Endodermal cell (in vitro differentiated cells): ENCODE data around the gene TM4SF1. TPM values are rescaled to one million over a fixed set of nuclear protein-coding genes. Genes with fewer than 3 reads are reported as not detected.

ENCODE experiments used
- DNase-seq: peaks from one replicate; pipeline ENCODE4 v3.0.0-alpha.2; 2017
- H3K27ac ChIP-seq: 2 replicates; pipeline ENCODE4 v1.5.1; 2013; ENCODE audit warnings: mild to moderate bottlenecking, low read depth, low read length, moderate library complexity
- H3K27me3 ChIP-seq: 2 replicates; pipeline ENCODE4 v1.6.1; 2013; ENCODE audit warnings: mild to moderate bottlenecking, low read length, moderate library complexity; ENCODE audit not compliant: insufficient read depth, control insufficient read depth, poor library complexity, severe bottlenecking
- H3K36me3 ChIP-seq: 2 replicates; pipeline ENCODE4 v1.7.0; 2013; ENCODE audit warnings: mild to moderate bottlenecking, low read length, moderate library complexity; ENCODE audit not compliant: control insufficient read depth, insufficient read depth
- H3K4me1 ChIP-seq: one replicate; pipeline ENCODE4 v1.7.0; 2013; ENCODE audit warnings: low read length; ENCODE audit not compliant: control insufficient read depth, insufficient read depth
- H3K4me3 ChIP-seq: 2 replicates; pipeline ENCODE4 v1.5.1; 2013; ENCODE audit warnings: mild to moderate bottlenecking, low read length, moderate library complexity
- H3K9ac ChIP-seq: 2 replicates; pipeline ENCODE4 v1.6.1; 2013; ENCODE audit warnings: mild to moderate bottlenecking, low read length, moderate library complexity; ENCODE audit not compliant: poor library complexity, severe bottlenecking; ENCODE audit errors: extremely low read depth
- H3K9me3 ChIP-seq: 2 replicates; pipeline ENCODE4 v1.6.1; 2013; ENCODE audit warnings: mild to moderate bottlenecking, low read length, moderate library complexity; ENCODE audit not compliant: control insufficient read depth
- H3K27ac Mint-ChIP-seq: 2 replicates; pipeline ENCODE4 v1.8.0; 2020; ENCODE audit warnings: mixed read lengths
- H3K27me3 Mint-ChIP-seq: 2 replicates; pipeline ENCODE4 v1.8.0; 2021; ENCODE audit warnings: mild to moderate bottlenecking, mixed read lengths; ENCODE audit not compliant: insufficient read depth
- H3K36me3 Mint-ChIP-seq: 2 replicates; pipeline ENCODE4 v1.8.0; 2020; ENCODE audit warnings: low read depth, mixed read lengths
- H3K4me1 Mint-ChIP-seq: 2 replicates; pipeline ENCODE4 v1.8.0; 2020; ENCODE audit warnings: mixed read lengths
- H3K4me3 Mint-ChIP-seq: 2 replicates; pipeline ENCODE4 v1.8.0; 2020; ENCODE audit warnings: mild to moderate bottlenecking, moderate library complexity, mixed read lengths
- H3K9me3 Mint-ChIP-seq: 2 replicates; pipeline ENCODE4 v1.8.0; 2020; ENCODE audit warnings: mild to moderate bottlenecking, mixed read lengths
- CTCF ChIP-seq: fragments of 200-600 bp; sonication (generic); conservative IDR thresholded peaks from 2 replicates; pipeline ENCODE4 v1.5.0; 2021; ENCODE audit warnings: antibody characterized with exemption, mild to moderate bottlenecking
- WGBS, 2 experiments: methylation state at CpG; one replicate each; pipeline versions ENCODE4 v1.1.5 to v1.1.7; 2013; ENCODE audit warnings: missing lambda C conversion rate in 2 of 2, mixed read lengths in 1 of 2; ENCODE audit not compliant: insufficient coverage in 1 of 2, insufficient read length in 1 of 2; 5-methylcytosine and 5-hydroxymethylcytosine counted together
- total RNA-seq, 2 donors: library from RNA; stranded (reverse); fragmentation: NEBNext Ultra II Directional in 1 of 2; extraction: Animal tissue kit (Norgen Biotek cat#: 25700) in 1 of 2; gene quantifications; 2 replicates in 1 of 2; 3 replicates in 1 of 2; pipeline ENCODE4 v1.2.1, GENCODE V29; 2021

TM4SF1 gene
- total RNA-seq, 2 donors from 2014 or later: not detected

GRCh38 chr3:149353581-149354184 lies 23.8 kb downstream of the TM4SF1 start:
- no peaks in the 10 kb centered on the region for H3K27me3 ChIP-seq
- no peak for DNase-seq
- H3K36me3 Mint-ChIP-seq: no peaks in the 10 kb centered on the region
- H3K4me1 ChIP-seq: no peaks in the 10 kb centered on the region
- no peak overlapping the region for H3K27ac Mint-ChIP-seq
- no peak for TF ChIP-seq CTCF
- no peak overlapping the region for H3K4me3 ChIP-seq
- peaks cover 6% of the 10 kb centered on the region for H3K4me1 Mint-ChIP-seq
- H3K27ac ChIP-seq: no peak overlapping the region
- H3K4me3 Mint-ChIP-seq: no peak overlapping the region
- 82% methylated on average over 1 of the region's 1 CpG; no CpG with 5 or more reads in 1 of the 2 experiments for WGBS, 2 experiments
- H3K36me3 ChIP-seq: no peaks in the 10 kb centered on the region
- no peaks in the 10 kb centered on the region for H3K27me3 Mint-ChIP-seq
- no peaks in the 10 kb centered on the region for H3K9me3 Mint-ChIP-seq
- H3K9ac ChIP-seq: no peak overlapping the region
- H3K9me3 ChIP-seq: no peaks in the 10 kb centered on the region

- no peak overlapping the region for H3K27ac ChIP-seq
- Mint-ChIP-seq H3K4me3 (no peak overlapping the region), H3K4me1 (peaks cover 6% of the 10 kb centered on the region), H3K9me3 (no peaks in the 10 kb centered on the region), H3K27ac (peak overlapping the region; percentile 49), H3K27me3 (no peaks in the 10 kb centered on the region), H3K36me3 (no peaks in the 10 kb centered on the region)
- H3K4me1 ChIP-seq: no peaks in the 10 kb centered on the region
- H3K9ac ChIP-seq: no peak overlapping the region
- no peaks in the 10 kb centered on the region for H3K9me3 ChIP-seq
- H3K27me3 ChIP-seq: no peaks in the 10 kb centered on the region
- peak; percentile 89 for DNase-seq
- no peaks in the 10 kb centered on the region for H3K36me3 ChIP-seq
- peak overlapping the region; percentile 17 for H3K4me3 ChIP-seq
- peak; percentile 83 for TF ChIP-seq CTCF
- 44 to 46% methylated on average over 4 to 7 of the region's 7 CpGs for WGBS, 2 experiments
Measured at GRCh38 chr3:149352556-149352955, 24.9 kb downstream of the TM4SF1 start.

- TF ChIP-seq CTCF: peak; percentile 61
- H3K4me1 ChIP-seq: peaks cover 4% of the 10 kb centered on the region
- H3K9me3 ChIP-seq: no peaks in the 10 kb centered on the region
- H3K27me3 ChIP-seq: no peaks in the 10 kb centered on the region
- H3K36me3 ChIP-seq: no peaks in the 10 kb centered on the region
- H3K4me3 ChIP-seq: no peak overlapping the region
- no peak overlapping the region for H3K9ac ChIP-seq
- H3K9me3 Mint-ChIP-seq: no peaks in the 10 kb centered on the region
- no peak overlapping the region for H3K4me3 Mint-ChIP-seq
- no peak overlapping the region for H3K27ac Mint-ChIP-seq
- H3K27ac ChIP-seq: no peak overlapping the region
- no peaks in the 10 kb centered on the region for H3K4me1 Mint-ChIP-seq
- no peaks in the 10 kb centered on the region for H3K36me3 Mint-ChIP-seq
- 96 to 100% methylated on average over 2 to 4 of the region's 4 CpGs for WGBS, 2 experiments
- DNase-seq: no peak
- no peaks in the 10 kb centered on the region for H3K27me3 Mint-ChIP-seq
Measured at GRCh38 chr3:149343951-149344350, 33.5 kb downstream of the TM4SF1 start.
